A673 (cell line): ENCODE measurements around the gene BDNF. TPM values are rescaled to one million over a fixed set of nuclear protein-coding genes. Genes with fewer than 3 reads are reported as not detected.

Experiments used
- BruUV-seq: library from RNA; stranded (reverse); fragments of 400-500 nt; replicated peaks from 2 replicates; lab custom pipeline; 2021; lab: Mats Ljungman, UMichigan
- CTCF ChIA-PET: fragments of 300-600 bp; sonication (Branson Sonifier 250); formaldehyde crosslinking; loops from one replicate; lab custom pipeline; 2022; ENCODE audit warnings: antibody characterized with exemption; lab: Charles Lee
- POLR2A ChIA-PET: fragments of 300-600 bp; sonication (Branson Sonifier 250); formaldehyde crosslinking; loops from one replicate; lab custom pipeline; 2022; ENCODE audit warnings: antibody characterized with exemption; ENCODE audit not compliant: low non-redundant PET; lab: Charles Lee
- DNase-seq: peaks from one replicate; pipeline ENCODE4 v3.0.0-alpha.2; 2015; ENCODE audit warnings: low spot score
- H3K27ac ChIP-seq: fragments of 200-600 bp; sonication (generic); 2 replicates; pipeline ENCODE4 v1.5.1; 2016; ENCODE audit warnings: mixed run types, low read depth, mild to moderate bottlenecking, mixed read lengths, antibody characterized with exemption, low read length; ENCODE audit not compliant: poor library complexity, severe bottlenecking
- H3K27me3 ChIP-seq: fragments of 200-600 bp; sonication (generic); replicated peaks from 2 replicates; pipeline ENCODE4 v1.6.1; 2017; ENCODE audit warnings: mixed run types, low read depth, mild to moderate bottlenecking, mixed read lengths, antibody characterized with exemption, low read length; ENCODE audit not compliant: insufficient read depth, poor library complexity
- H3K36me3 ChIP-seq: fragments of 200-600 bp; sonication (generic); 2 replicates; pipeline ENCODE4 v1.6.1; 2016; ENCODE audit warnings: mixed run types, mild to moderate bottlenecking, mixed read lengths, antibody characterized with exemption, low read length; ENCODE audit not compliant: insufficient read depth, poor library complexity, severe bottlenecking
- H3K4me1 ChIP-seq: fragments of 200-600 bp; sonication (generic); 2 replicates; pipeline ENCODE4 v1.6.1; 2017; ENCODE audit warnings: mixed run types, mild to moderate bottlenecking, mixed read lengths, antibody characterized with exemption, low read length; ENCODE audit not compliant: insufficient read depth, poor library complexity, severe bottlenecking
- H3K4me3 ChIP-seq: fragments of 200-600 bp; sonication (generic); 2 replicates; pipeline ENCODE4 v1.5.1; 2016; ENCODE audit warnings: low read depth, mixed run types, mild to moderate bottlenecking, mixed read lengths, low read length; ENCODE audit not compliant: poor library complexity, severe bottlenecking
- H3K9me3 ChIP-seq: fragments of 200-600 bp; sonication (generic); 2 replicates; pipeline ENCODE4 v1.6.1; 2016; ENCODE audit warnings: mixed run types, low read depth, mild to moderate bottlenecking, mixed read lengths, antibody characterized with exemption, low read length; ENCODE audit not compliant: poor library complexity, severe bottlenecking
- CTCF ChIP-seq: fragments of 300-800, 200-600 bp; sonication (generic); conservative IDR thresholded peaks from 2 replicates; pipeline ENCODE4 v1.5.1; 2017; ENCODE audit warnings: low read depth, mild to moderate bottlenecking, antibody characterized with exemption, low read length, moderate library complexity, mixed read lengths
- EZH2 ChIP-seq: fragments of 200-600 bp; sonication (generic); IDR thresholded peaks from 2 replicates; pipeline ENCODE4 v1.6.1; 2017; ENCODE audit warnings: borderline replicate concordance, low read depth, mild to moderate bottlenecking, mixed read lengths, antibody characterized with exemption, low read length; ENCODE audit not compliant: poor library complexity, severe bottlenecking
- intact Hi-C: fragments of 100-400 bp; cut with micrococcal nuclease; formaldehyde crosslinking; loops from one replicate; pipeline ENCODE4 v1.10.0; 2022; ENCODE audit not compliant: unreplicated experiment
- total RNA-seq: library from RNA; stranded (reverse); gene quantifications from 2 replicates; pipeline ENCODE4 v1.2.3, GENCODE V29; 2021

BDNF gene
- total RNA-seq, 1 experiment from 2014 or later = 0.09 TPM

- no peaks in the 10 kb centered on the region for H3K4me1 ChIP-seq
- no peaks in the 10 kb centered on the region for H3K9me3 ChIP-seq
- H3K27me3 ChIP-seq = peaks cover 30% of the 10 kb centered on the region
- POLR2A ChIA-PET = no interaction called here
- H3K36me3 ChIP-seq = no peaks in the 10 kb centered on the region
- intact Hi-C loops = no loop called here
- CTCF ChIA-PET = no interaction called here
- BruUV-seq = no TSS peak
- no peak overlapping the region for H3K4me3 ChIP-seq
- TF ChIP-seq CTCF (no peak), EZH2 (no peak)
- no peak overlapping the region for H3K27ac ChIP-seq
- no peak for DNase-seq
Observed at GRCh38 chr11:27651711-27652110, 48.5 kb downstream of the BDNF start.

- no peaks in the 10 kb centered on the region for H3K9me3 ChIP-seq
- ChIA-PET CTCF (no interaction called here), POLR2A (interaction anchor here (0.6 kb wide), 1 partner anchor 11 kb away, joined by 3 read pairs; no protein-coding TSS in a partner anchor)
- TF ChIP-seq EZH2 = no peak
- TF ChIP-seq CTCF = no peak
- intact Hi-C loops = no loop called here
- H3K4me1 ChIP-seq = no peaks in the 10 kb centered on the region
- no peak for DNase-seq
- no TSS peak for BruUV-seq
- peaks cover 33% of the 10 kb centered on the region for H3K27me3 ChIP-seq
- H3K36me3 ChIP-seq = no peaks in the 10 kb centered on the region
- H3K4me3 ChIP-seq = no peak overlapping the region
- H3K27ac ChIP-seq = no peak overlapping the region
Observed at GRCh38 chr11:27650988-27651387, 49.3 kb downstream of the BDNF start.

GRCh38 chr11:27649800-27650199 lies 50.5 kb downstream of the BDNF start:
- no peak for TF ChIP-seq CTCF
- no peak for TF ChIP-seq EZH2
- BruUV-seq = no TSS peak
- Histone ChIP-seq H3K27ac (no peak overlapping the region), H3K4me3 (no peak overlapping the region), H3K9me3 (no peaks in the 10 kb centered on the region), H3K36me3 (no peaks in the 10 kb centered on the region), H3K4me1 (no peaks in the 10 kb centered on the region), H3K27me3 (peaks cover 42% of the 10 kb centered on the region)
- intact Hi-C loops = no loop called here
- ChIA-PET CTCF (no interaction called here), POLR2A (no interaction called here)
- no peak for DNase-seq
